Right atrium auricular region (tissue), 2 donors: ENCODE data around the gene CDH3. TPM values are rescaled to one million over a fixed set of nuclear protein-coding genes. Genes with fewer than 3 reads are reported as not detected.

Source experiments
- DNase-seq: peaks from one replicate; pipeline ENCODE4 v3.0.0-alpha.2; 2019; ENCODE audit warnings: low spot score
- H3K27ac ChIP-seq, 2 donors: fragments of 200-600 bp; sonication (generic); 1 replicate in 1 of 2; 2 replicates in 1 of 2; pipeline ENCODE4 v1.5.1; 2016 to 2019
- H3K27me3 ChIP-seq, 2 donors: fragments of 200-600 bp; sonication (generic); one replicate each; pipeline versions ENCODE4 v1.5.1 to v1.6.0; 2017 to 2019
- H3K36me3 ChIP-seq: fragments of 200-600 bp; sonication (generic); one replicate; pipeline ENCODE4 v1.5.1; 2016
- H3K4me1 ChIP-seq, 2 donors: fragments of 200-600 bp; sonication (generic); one replicate each; pipeline versions ENCODE4 v1.5.1 to v1.6.0; 2017 to 2019
- H3K4me3 ChIP-seq, 2 donors: fragments of 200-600 bp; sonication (generic); 1 replicate in 1 of 2; 2 replicates in 1 of 2; pipeline ENCODE4 v1.5.1; 2017 to 2019; ENCODE audit warnings: mild to moderate bottlenecking in 1 of 2, moderate library complexity in 1 of 2
- H3K9me3 ChIP-seq, 2 donors: fragments of 200-600 bp; sonication (generic); one replicate each; pipeline ENCODE4 v1.5.1; 2019
- total RNA-seq, 2 donors: library from RNA; depleted of rRNA; stranded (reverse); fragments of >200 nt; gene quantifications; one replicate each; pipeline ENCODE4 v1.1.0, GENCODE V29; 2016
- TF ChIP-seq, protein P1 (sequence below), 2 donors: fragments of 200-600 bp; sonication (generic); IDR thresholded peaks; one replicate each; pipeline ENCODE4 v1.5.1; 2019; ENCODE audit warnings: antibody characterized with exemption in 2 of 2

The CDH3 gene
- total RNA-seq, 2 donors from 2014 or later: 1.7 to 3.5 TPM

DNA sequence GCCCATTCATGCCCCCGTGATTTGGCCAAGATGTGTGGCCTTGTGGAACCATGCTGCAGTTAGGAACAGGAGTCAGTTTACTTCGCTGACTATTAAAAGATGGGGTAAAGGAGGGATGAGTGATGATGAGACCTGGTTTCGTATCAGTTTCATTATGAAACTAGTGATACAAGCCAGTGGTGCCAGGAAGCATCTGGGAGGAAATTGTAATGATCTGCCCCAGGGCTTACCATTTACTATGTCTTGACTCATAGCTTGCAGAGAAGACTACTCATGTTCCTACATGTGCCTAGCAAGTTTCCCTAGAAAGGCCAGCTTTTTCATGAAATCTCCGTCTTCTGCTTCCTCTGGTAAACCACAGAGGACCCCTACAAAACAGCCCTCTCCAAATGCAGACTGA is 23.2 kb downstream of the CDH3 start:
- H3K4me1 ChIP-seq: no peaks in the 10 kb centered on the region
- no peaks in the 10 kb centered on the region for H3K9me3 ChIP-seq

DNA sequence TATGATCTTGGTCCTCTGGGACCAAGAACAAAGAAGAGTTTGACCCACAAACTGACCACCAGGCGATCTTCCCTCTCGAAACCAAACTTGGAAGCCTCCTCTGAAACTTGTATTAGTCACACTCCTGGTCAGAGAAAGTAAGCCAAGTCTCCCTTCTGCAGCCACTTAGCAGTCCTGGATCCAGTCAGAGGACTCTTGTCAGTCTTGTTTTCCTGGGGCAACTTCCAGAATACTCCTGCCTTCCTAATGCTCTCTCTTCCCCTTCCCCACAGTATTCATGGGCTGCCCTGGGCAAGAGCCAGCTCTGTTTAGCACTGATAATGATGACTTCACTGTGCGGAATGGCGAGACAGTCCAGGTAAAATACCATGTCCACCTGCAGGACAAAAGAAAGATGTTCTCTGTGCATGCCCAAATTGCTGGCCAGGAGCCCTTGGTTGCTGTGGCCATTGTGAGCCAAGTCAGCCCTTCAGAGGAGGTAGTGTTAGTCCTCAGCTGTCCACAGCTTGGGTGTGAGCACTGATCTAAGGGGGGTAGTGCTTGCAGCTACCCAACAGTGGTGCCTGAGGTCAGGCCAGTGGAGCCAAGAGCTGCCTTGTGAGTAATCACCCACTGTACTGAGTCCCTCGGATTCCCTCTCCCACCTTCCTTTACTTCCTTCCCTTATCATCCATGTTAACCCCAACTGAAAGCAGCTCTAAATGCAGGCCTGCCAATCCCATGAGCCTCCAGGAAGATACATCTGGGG is 31.2 kb downstream of the CDH3 start:
- Histone ChIP-seq H3K4me3 (no peak overlapping the region), H3K4me1 (no peaks in the 10 kb centered on the region), H3K36me3 (no peaks in the 10 kb centered on the region), H3K9me3 (no peaks in the 10 kb centered on the region), H3K27ac (no peak overlapping the region), H3K27me3 (no peaks in the 10 kb centered on the region)
- TF ChIP-seq, protein P1, sequence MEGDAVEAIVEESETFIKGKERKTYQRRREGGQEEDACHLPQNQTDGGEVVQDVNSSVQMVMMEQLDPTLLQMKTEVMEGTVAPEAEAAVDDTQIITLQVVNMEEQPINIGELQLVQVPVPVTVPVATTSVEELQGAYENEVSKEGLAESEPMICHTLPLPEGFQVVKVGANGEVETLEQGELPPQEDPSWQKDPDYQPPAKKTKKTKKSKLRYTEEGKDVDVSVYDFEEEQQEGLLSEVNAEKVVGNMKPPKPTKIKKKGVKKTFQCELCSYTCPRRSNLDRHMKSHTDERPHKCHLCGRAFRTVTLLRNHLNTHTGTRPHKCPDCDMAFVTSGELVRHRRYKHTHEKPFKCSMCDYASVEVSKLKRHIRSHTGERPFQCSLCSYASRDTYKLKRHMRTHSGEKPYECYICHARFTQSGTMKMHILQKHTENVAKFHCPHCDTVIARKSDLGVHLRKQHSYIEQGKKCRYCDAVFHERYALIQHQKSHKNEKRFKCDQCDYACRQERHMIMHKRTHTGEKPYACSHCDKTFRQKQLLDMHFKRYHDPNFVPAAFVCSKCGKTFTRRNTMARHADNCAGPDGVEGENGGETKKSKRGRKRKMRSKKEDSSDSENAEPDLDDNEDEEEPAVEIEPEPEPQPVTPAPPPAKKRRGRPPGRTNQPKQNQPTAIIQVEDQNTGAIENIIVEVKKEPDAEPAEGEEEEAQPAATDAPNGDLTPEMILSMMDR (IDR thresholded peaks at IDR 0.05): no peak
- DNase-seq: no peak

More for the DNA sequence above, 23.2 kb downstream of the CDH3 start:
- Histone ChIP-seq H3K27ac (no peak overlapping the region), H3K27me3 (no peaks in the 10 kb centered on the region), H3K36me3 (no peaks in the 10 kb centered on the region), H3K4me3 (no peak overlapping the region)
- no peak for DNase-seq
- TF ChIP-seq, protein P1 (IDR thresholded peaks at IDR 0.05): no peak

DNA sequence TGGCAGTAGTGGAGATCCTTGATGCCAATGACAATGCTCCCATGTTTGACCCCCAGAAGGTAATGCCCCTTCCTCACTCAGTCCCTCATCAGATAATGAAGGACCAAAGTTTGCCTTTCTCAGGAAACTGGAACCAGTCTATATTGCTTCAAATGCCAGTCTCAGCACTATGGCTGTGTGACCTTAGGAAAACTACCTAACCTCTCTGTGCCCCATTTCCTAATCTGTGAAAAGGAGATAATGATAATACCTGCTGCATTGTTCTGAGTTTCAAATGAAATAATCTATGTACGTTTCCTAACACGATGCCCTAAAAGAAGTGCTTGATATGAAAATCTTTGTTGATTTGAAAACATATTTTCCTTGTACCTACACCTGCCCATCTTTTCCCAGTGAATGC is 35.9 kb downstream of the CDH3 start:
- no peak overlapping the region for H3K4me3 ChIP-seq
- no peaks in the 10 kb centered on the region for H3K9me3 ChIP-seq
- no peaks in the 10 kb centered on the region for H3K27me3 ChIP-seq
- no peaks in the 10 kb centered on the region for H3K4me1 ChIP-seq
- TF ChIP-seq, protein P1 (IDR thresholded peaks at IDR 0.05): no peak
- DNase-seq: no peak
- H3K36me3 ChIP-seq: no peaks in the 10 kb centered on the region
- no peak overlapping the region for H3K27ac ChIP-seq

DNA sequence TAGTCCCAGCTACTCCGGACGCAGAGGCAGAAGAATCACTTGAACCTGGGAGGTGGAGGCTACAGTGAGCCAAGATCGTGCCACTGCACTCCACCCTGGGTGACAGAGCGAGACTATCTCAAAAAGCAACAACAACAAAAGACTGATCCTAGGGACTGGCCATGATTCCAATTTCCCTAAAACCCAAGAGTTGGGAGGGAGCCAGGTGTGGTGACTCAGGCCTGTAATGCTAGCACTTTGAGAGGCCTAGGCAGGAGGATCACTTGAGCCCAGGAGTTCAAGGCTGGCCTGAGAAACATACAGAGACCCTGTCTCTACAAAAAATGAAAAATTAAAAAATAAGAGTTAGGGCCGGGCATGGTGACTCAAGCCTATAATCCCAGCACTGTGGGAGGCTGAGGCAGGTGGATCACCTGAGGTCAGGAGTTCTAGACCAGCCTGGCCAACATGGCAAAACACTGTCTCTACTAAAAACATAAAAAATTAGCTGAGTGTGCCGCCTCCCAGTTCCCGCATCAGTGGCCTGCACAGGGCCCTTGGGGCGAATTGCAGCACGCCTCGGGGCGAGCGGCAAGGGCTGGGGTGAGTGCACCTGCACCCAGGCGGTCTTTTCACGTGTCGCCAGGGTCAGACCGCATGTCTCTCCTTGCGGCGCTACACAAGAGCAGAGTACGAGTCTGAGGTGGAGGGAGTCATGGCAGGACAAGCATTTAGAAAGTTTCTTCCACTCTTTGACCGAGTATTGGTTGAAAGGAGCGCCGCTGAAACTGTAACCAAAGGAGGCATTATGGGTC is 40.8 kb downstream of the CDH3 start:
- Histone ChIP-seq H3K27ac (no peak overlapping the region), H3K9me3 (no peaks in the 10 kb centered on the region), H3K36me3 (no peaks in the 10 kb centered on the region), H3K27me3 (no peaks in the 10 kb centered on the region), H3K4me1 (no peaks in the 10 kb centered on the region), H3K4me3 (no peak overlapping the region)
- TF ChIP-seq, protein P1 (IDR thresholded peaks at IDR 0.05): no peak
- no peak for DNase-seq

DNA sequence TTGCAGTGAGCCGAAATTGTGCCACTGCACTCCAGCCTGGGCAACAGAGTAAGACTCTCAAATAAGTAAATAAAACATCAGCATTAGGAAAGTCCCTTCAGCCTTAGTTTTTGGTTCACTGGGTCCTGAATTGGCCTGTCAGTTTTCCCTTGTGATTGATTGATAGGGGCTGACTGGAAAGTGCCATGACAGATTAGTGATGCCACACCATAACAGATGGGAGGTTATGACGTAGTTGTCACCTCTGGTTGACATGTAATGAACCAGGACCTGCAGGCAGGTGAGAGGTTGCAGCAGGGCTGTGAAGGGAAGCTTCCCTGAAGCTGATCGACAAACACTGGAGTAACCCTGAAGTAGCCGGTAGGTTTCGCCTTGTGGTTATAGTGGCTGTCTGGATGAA is 41.8 kb downstream of the CDH3 start:
- no peaks in the 10 kb centered on the region for H3K27me3 ChIP-seq
- no peaks in the 10 kb centered on the region for H3K9me3 ChIP-seq
- TF ChIP-seq, protein P1 (IDR thresholded peaks at IDR 0.05): no peak
- H3K4me3 ChIP-seq: no peak overlapping the region
- no peaks in the 10 kb centered on the region for H3K36me3 ChIP-seq
- DNase-seq: no peak
- H3K27ac ChIP-seq: no peak overlapping the region
- H3K4me1 ChIP-seq: no peaks in the 10 kb centered on the region
